Measurements from ENCODE around the gene WDTC1.

WDTC1 gene

DNA sequence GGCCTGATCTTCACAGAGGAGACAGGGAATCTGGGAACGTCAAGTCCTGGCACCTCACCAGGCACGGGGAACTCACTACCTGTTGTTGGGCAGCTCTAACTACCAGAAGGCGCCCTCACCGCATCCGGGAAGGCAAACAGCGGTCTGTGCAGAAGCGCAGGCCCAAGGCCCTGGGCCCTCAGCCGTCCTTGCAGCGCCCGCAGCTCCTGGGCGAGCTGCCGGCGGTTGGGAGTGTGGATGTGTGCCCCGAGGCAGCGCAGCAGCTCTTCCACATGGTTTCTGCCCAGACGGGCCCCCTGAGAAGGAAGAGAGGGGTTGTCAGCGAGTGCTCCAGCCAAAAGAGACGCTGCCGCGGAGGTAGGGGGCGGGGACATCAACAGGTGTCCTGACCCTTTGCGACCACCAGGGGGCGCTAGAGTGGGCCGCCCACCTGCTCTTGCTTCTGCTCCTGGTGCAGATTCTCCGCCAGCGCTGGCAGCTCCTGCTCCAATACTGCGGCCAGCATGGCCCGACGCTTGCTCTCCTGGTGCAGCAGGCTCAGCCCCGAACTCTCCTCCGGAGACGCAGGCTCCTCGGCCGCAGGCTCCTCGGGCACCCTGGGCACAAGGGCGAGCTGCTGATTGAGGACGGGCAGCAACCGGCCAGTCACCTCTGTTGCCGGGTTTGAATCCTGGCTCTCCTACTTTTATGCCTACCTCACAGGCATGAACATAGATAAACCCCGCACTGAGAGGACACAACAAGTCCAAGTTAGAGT is 123.0 kb downstream of the WDTC1 start:
- TF ChIP-seq POLR2AphosphoS5 (IDR thresholded peaks at IDR 0.05; ENCODE audit: low read depth, low read length), result no peak

Data from PFSK-1 (cell line).